T-helper 2 cell treated with Interferon-gamma antibody and Interleukin-4, amounts not matched to agents 5 μg/mL and 100 μg/mL, for 36 hours (primary cell): ENCODE results near the gene WNK2.

Source experiments
- DNase-seq: peaks from one replicate; pipeline ENCODE4 v3.0.0; 2021; ENCODE audit warnings: low spot score
- H3K27ac Mint-ChIP-seq: one replicate; pipeline ENCODE4 v1.8.0; 2021; ENCODE audit warnings: mild to moderate bottlenecking, mixed read lengths
- H3K27me3 Mint-ChIP-seq: one replicate; pipeline ENCODE4 v1.8.0; 2021; ENCODE audit warnings: low read depth, mixed read lengths
- H3K36me3 Mint-ChIP-seq: one replicate; pipeline ENCODE4 v1.8.0; 2021; ENCODE audit warnings: low read depth, mixed read lengths
- H3K4me1 Mint-ChIP-seq: one replicate; pipeline ENCODE4 v1.8.0; 2021; ENCODE audit warnings: low read depth, mixed read lengths
- H3K4me3 Mint-ChIP-seq: one replicate; pipeline ENCODE4 v1.8.0; 2022; ENCODE audit warnings: mild to moderate bottlenecking, moderate library complexity, mixed read lengths
- H3K9me3 Mint-ChIP-seq: one replicate; pipeline ENCODE4 v1.8.0; 2021; ENCODE audit warnings: mixed read lengths

Gene WNK2

GRCh38 chr9:93231716-93232115 lies 47.8 kb downstream of the WNK2 start:
- Mint-ChIP-seq H3K9me3 (no peaks in the 10 kb centered on the region), H3K27ac (no peak overlapping the region), H3K36me3 (no peaks in the 10 kb centered on the region), H3K4me3 (no peak overlapping the region), H3K4me1 (no peaks in the 10 kb centered on the region), H3K27me3 (peaks cover 9% of the 10 kb centered on the region)
- DNase-seq, result no peak

- no peak for DNase-seq
- H3K36me3 Mint-ChIP-seq, result no peaks in the 10 kb centered on the region
- H3K4me1 Mint-ChIP-seq, result peaks cover 2% of the 10 kb centered on the region
- H3K27me3 Mint-ChIP-seq, result peaks cover 9% of the 10 kb centered on the region
- no peak overlapping the region for H3K27ac Mint-ChIP-seq
- peaks cover 4% of the 10 kb centered on the region for H3K9me3 Mint-ChIP-seq
- H3K4me3 Mint-ChIP-seq, result no peak overlapping the region
Observed at GRCh38 chr9:93232388-93232960, 48.5 kb downstream of the WNK2 start.

- Mint-ChIP-seq H3K9me3 (peaks cover 5% of the 10 kb centered on the region), H3K36me3 (no peaks in the 10 kb centered on the region), H3K4me3 (no peak overlapping the region), H3K4me1 (peaks cover 5% of the 10 kb centered on the region), H3K27me3 (peaks cover 9% of the 10 kb centered on the region), H3K27ac (no peak overlapping the region)
- DNase-seq, result no peak
Observed at GRCh38 chr9:93233033-93233432, 49.1 kb downstream of the WNK2 start.

GRCh38 chr9:93234600-93234999 lies 50.7 kb downstream of the WNK2 start:
- H3K36me3 Mint-ChIP-seq, result no peaks in the 10 kb centered on the region
- H3K27me3 Mint-ChIP-seq, result peaks cover 6% of the 10 kb centered on the region
- H3K27ac Mint-ChIP-seq, result no peak overlapping the region
- no peak overlapping the region for H3K4me3 Mint-ChIP-seq
- H3K9me3 Mint-ChIP-seq, result peaks cover 5% of the 10 kb centered on the region
- H3K4me1 Mint-ChIP-seq, result peaks cover 5% of the 10 kb centered on the region
- DNase-seq, result no peak

DNA sequence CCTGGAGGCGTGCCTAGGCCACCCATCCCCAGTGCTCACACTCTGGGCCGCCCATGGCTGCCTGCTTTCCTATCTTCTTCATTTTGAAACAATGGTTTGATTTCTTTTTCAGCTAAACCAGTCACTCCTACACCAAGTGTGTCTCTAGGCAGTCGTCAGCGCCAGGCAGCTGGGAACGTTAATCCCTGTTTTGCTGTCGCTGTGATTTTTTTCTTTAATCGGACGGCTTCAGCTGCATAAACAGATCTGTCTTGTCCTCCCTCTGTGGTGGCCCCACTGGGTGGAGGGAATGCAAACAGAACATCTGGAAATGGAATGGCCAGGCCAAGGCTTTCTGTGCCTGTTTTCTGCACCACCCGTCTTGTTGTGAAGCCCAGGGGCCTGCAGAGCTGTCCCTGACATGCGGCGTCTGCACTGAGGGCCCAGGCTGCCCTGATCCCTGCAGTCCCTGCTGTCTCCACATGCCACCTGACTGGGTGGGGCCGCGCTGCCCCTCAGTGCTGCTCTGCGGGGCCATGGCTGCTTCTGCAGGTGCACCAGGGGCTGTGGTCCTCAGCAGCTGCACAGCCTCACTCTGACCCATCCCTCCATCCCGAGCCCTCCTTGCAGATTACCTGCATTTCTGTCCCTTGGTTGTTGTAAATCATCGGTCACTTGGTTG lies 51.5 kb downstream of the WNK2 start:
- peaks cover 5% of the 10 kb centered on the region for H3K9me3 Mint-ChIP-seq
- peaks cover 5% of the 10 kb centered on the region for H3K4me1 Mint-ChIP-seq
- no peak overlapping the region for H3K27ac Mint-ChIP-seq
- H3K27me3 Mint-ChIP-seq, result peaks cover 6% of the 10 kb centered on the region
- H3K4me3 Mint-ChIP-seq, result no peak overlapping the region
- no peak for DNase-seq
- H3K36me3 Mint-ChIP-seq, result no peaks in the 10 kb centered on the region

- no peaks in the 10 kb centered on the region for H3K36me3 Mint-ChIP-seq
- DNase-seq, result no peak
- H3K27ac Mint-ChIP-seq, result no peak overlapping the region
- H3K4me1 Mint-ChIP-seq, result peaks cover 5% of the 10 kb centered on the region
- H3K9me3 Mint-ChIP-seq, result peaks cover 5% of the 10 kb centered on the region
- H3K27me3 Mint-ChIP-seq, result peaks cover 3% of the 10 kb centered on the region
- no peak overlapping the region for H3K4me3 Mint-ChIP-seq
Observed at GRCh38 chr9:93236541-93237206, 52.7 kb downstream of the WNK2 start.

DNA sequence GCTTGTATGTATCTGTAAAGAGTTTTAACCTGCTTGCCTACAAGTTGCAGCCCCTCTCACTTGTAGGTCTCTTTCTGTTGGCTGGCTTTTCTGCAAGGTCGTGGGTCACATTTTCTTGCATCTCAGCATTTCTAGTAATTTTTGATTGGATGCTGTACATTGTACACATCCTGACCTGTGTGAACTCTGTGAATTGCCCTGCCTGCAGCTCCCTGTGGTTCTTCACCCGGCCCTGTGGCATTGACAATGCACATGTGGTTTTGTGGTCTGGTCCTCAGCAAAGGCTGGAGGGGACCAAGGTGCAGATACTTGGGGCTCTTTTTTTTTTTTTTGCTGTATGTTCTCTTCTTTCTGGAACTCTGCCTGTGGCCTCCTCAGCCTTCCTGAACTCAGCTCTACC lies 53.6 kb downstream of the WNK2 start:
- no peak overlapping the region for H3K27ac Mint-ChIP-seq
- no peaks in the 10 kb centered on the region for H3K36me3 Mint-ChIP-seq
- no peak overlapping the region for H3K4me3 Mint-ChIP-seq
- H3K9me3 Mint-ChIP-seq, result peaks cover 5% of the 10 kb centered on the region
- no peaks in the 10 kb centered on the region for H3K27me3 Mint-ChIP-seq
- H3K4me1 Mint-ChIP-seq, result peaks cover 5% of the 10 kb centered on the region
- no peak for DNase-seq

DNA sequence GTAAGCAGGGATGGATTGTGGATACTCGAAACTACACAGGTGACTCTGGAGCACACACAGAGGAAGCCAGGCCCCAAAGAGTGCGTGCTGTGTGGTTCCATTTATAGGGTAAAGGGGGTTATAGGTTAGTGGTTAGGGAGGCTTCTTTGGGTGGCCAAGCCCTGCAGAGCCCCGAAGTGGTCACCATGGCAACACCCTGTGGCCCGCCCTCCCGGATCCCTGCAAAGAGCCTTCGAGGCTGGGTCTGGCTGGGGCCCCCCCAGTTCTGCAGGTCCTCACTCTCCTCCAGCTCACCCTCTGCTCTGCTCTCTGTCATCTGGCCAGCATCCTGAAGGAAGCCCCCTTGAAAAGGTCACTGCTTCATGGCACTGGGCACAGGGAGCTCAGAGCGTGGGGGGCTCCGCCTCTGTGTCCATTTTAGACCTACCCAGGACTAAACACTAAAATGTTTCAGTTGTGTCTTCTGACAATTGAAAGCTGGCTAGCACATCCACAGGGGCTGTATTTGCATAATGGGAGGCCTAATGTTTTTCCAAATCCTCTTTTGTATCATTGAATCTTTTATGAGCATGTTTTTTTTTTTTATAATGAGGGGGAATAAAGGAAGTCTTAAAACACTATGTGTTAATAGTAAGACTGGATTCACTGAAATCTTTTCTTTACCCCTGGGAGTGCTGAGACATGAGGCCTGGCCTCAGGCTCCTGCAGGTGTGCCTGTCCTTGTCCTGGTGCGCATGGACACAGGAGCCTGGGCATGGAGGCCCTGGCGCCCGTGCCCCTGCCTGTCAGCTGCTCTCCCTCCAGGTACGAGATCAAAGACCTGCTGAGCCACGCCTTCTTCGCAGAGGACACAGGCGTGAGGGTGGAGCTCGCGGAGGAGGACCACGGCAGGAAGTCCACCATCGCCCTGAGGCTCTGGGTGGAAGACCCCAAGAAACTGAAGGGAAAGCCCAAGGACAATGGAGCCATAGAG lies 55.3 kb downstream of the WNK2 start:
- Mint-ChIP-seq H3K27ac (no peak overlapping the region), H3K27me3 (no peaks in the 10 kb centered on the region), H3K4me3 (no peak overlapping the region), H3K4me1 (peaks cover 5% of the 10 kb centered on the region), H3K9me3 (peaks cover 5% of the 10 kb centered on the region), H3K36me3 (no peaks in the 10 kb centered on the region)
- no peak for DNase-seq

GRCh38 chr9:93240891-93241334 lies 57.0 kb downstream of the WNK2 start:
- H3K27me3 Mint-ChIP-seq, result no peaks in the 10 kb centered on the region
- no peak overlapping the region for H3K27ac Mint-ChIP-seq
- H3K4me1 Mint-ChIP-seq, result peaks cover 5% of the 10 kb centered on the region
- peaks cover 5% of the 10 kb centered on the region for H3K9me3 Mint-ChIP-seq
- no peak overlapping the region for H3K4me3 Mint-ChIP-seq
- H3K36me3 Mint-ChIP-seq, result no peaks in the 10 kb centered on the region
- DNase-seq, result no peak

DNA sequence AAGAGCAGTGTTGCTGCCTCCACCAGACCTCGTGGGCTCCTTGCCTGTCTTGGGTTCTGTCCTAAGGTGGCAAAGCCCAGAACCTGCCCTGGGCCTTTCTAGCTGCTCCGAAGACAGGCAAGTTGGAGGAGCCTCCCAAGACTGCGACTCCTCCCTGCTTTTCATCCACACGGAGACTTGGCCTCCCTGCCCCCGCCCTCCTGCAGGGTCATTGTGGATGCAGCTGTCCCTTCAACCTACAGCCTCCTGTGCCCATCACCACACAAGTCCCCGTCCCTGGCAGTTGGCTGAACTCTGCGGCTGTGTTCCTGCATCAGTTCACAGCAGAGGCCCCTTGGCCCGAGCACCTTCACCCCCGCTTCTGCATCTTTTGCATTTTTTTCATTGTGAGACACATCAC lies 59.2 kb downstream of the WNK2 start:
- DNase-seq, result no peak

GRCh38 chr9:93244101-93244500 lies 60.2 kb downstream of the WNK2 start:
- H3K9me3 Mint-ChIP-seq, result no peaks in the 10 kb centered on the region
- no peaks in the 10 kb centered on the region for H3K27me3 Mint-ChIP-seq
- no peaks in the 10 kb centered on the region for H3K36me3 Mint-ChIP-seq
- H3K4me1 Mint-ChIP-seq, result no peaks in the 10 kb centered on the region
- DNase-seq, result no peak
- no peak overlapping the region for H3K4me3 Mint-ChIP-seq
- H3K27ac Mint-ChIP-seq, result no peak overlapping the region

More for the DNA sequence above, 59.2 kb downstream of the WNK2 start:
- no peaks in the 10 kb centered on the region for H3K27me3 Mint-ChIP-seq
- H3K4me3 Mint-ChIP-seq, result no peak overlapping the region
- no peaks in the 10 kb centered on the region for H3K9me3 Mint-ChIP-seq
- H3K4me1 Mint-ChIP-seq, result no peaks in the 10 kb centered on the region
- H3K36me3 Mint-ChIP-seq, result no peaks in the 10 kb centered on the region
- H3K27ac Mint-ChIP-seq, result no peak overlapping the region

DNA sequence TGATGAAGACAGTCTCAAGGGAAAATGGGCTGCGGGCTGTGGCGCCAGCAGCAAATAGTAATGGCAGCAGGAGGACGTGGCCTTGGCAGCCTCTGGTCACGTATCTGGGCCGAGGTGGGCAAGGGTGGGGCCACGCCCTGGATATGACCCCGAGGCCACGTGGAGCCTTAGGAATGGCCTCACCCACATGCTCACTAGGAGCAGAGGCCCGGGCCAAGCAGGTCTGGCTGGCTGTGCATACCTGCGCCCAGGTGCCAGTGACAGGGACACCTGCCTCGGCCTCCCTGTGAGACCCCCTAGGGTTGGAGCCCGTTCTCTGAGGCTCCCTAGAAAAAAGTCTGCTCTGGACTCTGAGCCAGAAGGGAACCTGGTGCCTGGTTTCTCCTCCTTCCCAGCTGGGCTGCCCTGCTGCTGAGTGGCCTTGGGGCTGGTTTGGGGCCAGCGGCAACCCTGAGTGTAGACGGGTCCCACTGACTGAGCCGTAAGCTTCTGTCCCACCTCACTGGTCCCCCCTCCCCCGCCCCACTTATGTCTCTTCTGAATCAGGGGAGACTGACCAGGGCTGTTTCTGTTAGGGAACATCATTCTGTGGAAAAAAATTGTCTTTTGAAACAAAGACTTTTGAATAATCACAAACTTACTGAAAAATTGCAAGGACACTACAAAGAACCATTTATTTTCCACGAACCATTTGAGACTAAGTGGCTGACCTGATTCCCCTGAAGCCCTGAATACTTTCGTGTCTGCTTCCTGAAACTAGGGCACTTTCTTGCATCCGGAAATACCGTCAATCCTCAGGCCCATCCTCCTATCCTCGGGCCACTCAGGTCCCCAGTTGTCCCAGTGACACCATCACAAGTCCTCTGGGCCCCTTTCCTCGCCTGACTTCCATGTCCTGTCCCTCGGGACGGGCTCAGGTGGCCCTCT lies 60.8 kb downstream of the WNK2 start:
- Mint-ChIP-seq H3K36me3 (no peaks in the 10 kb centered on the region), H3K4me1 (no peaks in the 10 kb centered on the region), H3K27me3 (no peaks in the 10 kb centered on the region), H3K4me3 (no peak overlapping the region), H3K9me3 (no peaks in the 10 kb centered on the region), H3K27ac (no peak overlapping the region)
- DNase-seq, result no peak

DNA sequence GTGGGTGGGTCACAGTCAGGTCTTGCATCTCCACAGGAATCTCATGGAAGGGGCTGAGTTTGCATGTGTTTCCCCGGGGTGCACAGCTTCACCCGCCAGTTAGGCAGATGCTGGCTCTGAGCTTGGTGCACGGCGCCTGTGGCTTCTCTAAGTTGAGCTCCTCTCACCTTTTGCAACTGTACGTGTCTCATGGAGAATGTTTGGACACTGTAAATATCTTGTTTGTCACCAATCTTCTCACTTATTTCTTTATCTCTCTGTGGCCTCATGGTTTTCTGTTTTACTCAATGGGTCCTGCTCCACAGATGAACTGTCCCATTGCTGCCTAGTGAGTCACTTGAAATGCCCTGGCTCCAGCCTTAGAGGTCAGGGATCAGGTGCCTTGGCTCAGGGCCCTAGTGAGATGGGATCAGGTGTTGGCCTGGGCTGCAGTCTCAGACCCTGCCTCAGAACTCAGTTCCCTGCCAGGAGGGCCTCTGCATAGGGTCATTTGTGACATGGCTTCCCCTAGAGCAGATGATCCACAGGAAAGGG lies 61.6 kb downstream of the WNK2 start:
- Mint-ChIP-seq H3K27ac (no peak overlapping the region), H3K36me3 (no peaks in the 10 kb centered on the region)

More for the DNA sequence above, 61.6 kb downstream of the WNK2 start:
- H3K9me3 Mint-ChIP-seq, result no peaks in the 10 kb centered on the region
- no peak for DNase-seq
- H3K4me3 Mint-ChIP-seq, result no peak overlapping the region
- H3K4me1 Mint-ChIP-seq, result no peaks in the 10 kb centered on the region
- no peaks in the 10 kb centered on the region for H3K27me3 Mint-ChIP-seq
